ENCODE results near the gene MUC4. TPM values are rescaled to one million over a fixed set of nuclear protein-coding genes. Genes with fewer than 3 reads are reported as not detected.

MUC4 gene
- total and polyA plus RNA-seq, 2 experiments from 2014 or later, result 1.3 TPM

DNA sequence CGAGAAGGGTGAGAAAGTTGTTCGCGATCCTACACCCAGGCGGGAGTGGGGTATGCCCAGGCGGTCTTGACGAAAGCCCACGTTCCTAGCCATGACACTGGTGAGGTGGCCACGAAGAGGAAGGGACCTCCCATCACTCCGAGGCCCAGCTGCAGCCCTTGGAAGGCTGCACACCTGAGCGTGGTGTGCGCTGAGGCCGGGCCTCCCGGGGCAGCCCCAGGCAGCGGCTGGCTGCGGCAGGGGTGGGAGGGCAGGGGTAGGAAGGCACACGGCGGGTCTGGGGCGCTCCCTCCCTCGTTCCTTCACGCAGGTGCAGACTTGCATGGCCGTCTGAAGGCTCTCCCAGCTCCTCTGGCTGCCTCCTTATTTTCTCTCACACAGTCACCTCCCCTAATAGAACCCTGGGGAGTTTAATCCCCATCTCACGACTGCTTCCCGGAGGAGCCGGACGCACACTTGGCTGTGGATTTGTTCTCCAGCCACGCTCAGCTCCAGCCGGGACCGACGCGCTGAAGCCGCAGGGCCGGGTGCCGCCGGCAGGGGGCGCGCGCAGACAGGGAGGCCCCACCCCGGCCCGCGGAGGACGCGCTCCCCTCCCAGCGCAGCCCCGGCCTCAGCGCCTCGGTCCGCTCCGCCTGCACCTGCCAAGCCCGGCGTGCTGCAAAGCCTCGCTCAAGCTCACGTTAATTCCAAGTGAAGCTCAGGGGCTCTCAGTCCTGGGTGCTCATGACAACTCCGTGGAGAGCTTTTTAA is 37.8 kb upstream of the MUC4 start:
- Mint-ChIP-seq H3K27me3 (ENCODE audit: insufficient read depth, low read depth, poor library complexity) (peaks cover 4% of the 10 kb centered on the region), H3K4me1 (peaks cover 7% of the 10 kb centered on the region), H3K27ac (no peak overlapping the region), H3K36me3 (ENCODE audit: low read depth) (no peaks in the 10 kb centered on the region), H3K9me3 (no peaks in the 10 kb centered on the region; the same call in 2 of the 3 replicates), H3K4me3 (no peak overlapping the region)
- H2AFZ ChIP-seq, result no peak overlapping the region
- H3K9me2 ChIP-seq (ENCODE audit: insufficient read depth), result no peaks in the 10 kb centered on the region
- H4K20me1 ChIP-seq (replicated peaks; ENCODE audit: insufficient read depth), result no peaks in the 10 kb centered on the region
- H3K4me3 ChIP-seq, result no peak overlapping the region
- ATAC-seq, result no peak; the same call in 2 of the 3 replicates
- no peak overlapping the region for H3K27ac ChIP-seq (ENCODE audit: low read depth)
- no peaks in the 10 kb centered on the region for H3F3A ChIP-seq (replicated peaks; ENCODE audit: low read depth)
- no peaks in the 10 kb centered on the region for H3K4me1 ChIP-seq (ENCODE audit: insufficient read depth)
- no peaks in the 10 kb centered on the region for H3K27me3 ChIP-seq (ENCODE audit: insufficient read depth)
- H3K36me3 ChIP-seq (ENCODE audit: insufficient read depth), result no peaks in the 10 kb centered on the region
- no peak overlapping the region for H3K4me2 ChIP-seq
- no peaks in the 10 kb centered on the region for H3K79me2 ChIP-seq (replicated peaks; ENCODE audit: insufficient read depth)
- no peak for DNase-seq (ENCODE audit: low spot score)
- no peak for TF ChIP-seq ZNF331 (CRISPR knock-in tag; IDR thresholded peaks at IDR 0.05; ENCODE audit: low read depth)
- TF ChIP-seq, protein P1, sequence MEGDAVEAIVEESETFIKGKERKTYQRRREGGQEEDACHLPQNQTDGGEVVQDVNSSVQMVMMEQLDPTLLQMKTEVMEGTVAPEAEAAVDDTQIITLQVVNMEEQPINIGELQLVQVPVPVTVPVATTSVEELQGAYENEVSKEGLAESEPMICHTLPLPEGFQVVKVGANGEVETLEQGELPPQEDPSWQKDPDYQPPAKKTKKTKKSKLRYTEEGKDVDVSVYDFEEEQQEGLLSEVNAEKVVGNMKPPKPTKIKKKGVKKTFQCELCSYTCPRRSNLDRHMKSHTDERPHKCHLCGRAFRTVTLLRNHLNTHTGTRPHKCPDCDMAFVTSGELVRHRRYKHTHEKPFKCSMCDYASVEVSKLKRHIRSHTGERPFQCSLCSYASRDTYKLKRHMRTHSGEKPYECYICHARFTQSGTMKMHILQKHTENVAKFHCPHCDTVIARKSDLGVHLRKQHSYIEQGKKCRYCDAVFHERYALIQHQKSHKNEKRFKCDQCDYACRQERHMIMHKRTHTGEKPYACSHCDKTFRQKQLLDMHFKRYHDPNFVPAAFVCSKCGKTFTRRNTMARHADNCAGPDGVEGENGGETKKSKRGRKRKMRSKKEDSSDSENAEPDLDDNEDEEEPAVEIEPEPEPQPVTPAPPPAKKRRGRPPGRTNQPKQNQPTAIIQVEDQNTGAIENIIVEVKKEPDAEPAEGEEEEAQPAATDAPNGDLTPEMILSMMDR (conservative IDR thresholded peaks at IDR 0.05; ENCODE audit: low read depth in 2 of 2), result peak in 1 of 2 experiments; percentile 28; a peak in 3 of 4 replicates

DNA sequence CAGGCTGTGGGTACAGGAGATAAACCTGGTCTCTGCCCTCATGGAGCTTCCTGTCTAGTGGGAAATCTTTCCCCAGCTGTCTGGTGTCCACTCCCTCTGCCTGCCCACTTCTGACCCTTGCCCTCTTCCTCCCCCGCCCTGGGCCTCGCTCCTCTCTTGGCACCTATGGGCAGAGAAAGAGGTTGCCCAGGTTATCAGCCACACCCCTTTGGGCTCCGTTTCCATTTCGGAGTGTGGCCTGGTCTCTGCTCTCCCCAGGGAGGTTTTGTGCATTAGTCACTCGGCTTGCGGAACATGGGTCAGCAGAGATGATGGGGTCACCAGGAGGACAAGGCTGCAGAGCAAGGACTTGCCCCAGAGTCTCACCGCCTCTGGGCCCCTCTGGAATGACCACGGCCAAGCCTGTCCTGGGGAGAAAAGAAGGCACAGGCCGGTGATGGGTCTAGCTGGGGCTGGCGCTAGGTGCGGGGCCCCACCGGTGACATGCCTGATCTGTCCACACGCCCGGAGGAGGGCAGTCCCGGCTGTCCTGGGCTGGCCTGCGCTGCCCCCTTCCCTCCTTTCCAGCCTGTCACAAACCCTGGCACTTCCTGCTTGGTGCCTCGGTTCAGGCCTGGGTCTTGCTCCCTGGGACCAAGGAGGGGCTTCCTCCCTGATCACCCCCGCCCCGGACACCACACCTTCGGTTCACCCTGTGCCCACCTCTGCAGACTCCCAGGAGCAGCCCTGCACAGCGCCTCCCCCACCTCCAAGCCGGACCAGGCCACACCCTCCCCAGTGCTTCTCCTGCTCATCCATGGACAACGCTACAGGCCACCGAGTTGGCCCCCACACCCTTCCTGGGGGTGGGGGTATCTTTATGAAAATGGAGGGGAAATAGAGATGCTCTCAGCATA is 35.6 kb upstream of the MUC4 start:
- no peaks in the 10 kb centered on the region for H3K27me3 ChIP-seq (ENCODE audit: insufficient read depth)
- DNase-seq (ENCODE audit: low spot score), result no peak
- no peak overlapping the region for H2AFZ ChIP-seq
- no peaks in the 10 kb centered on the region for H3K9me2 ChIP-seq (ENCODE audit: insufficient read depth)
- no peak overlapping the region for H3K27ac ChIP-seq (ENCODE audit: low read depth)
- Mint-ChIP-seq H3K4me3 (no peak overlapping the region), H3K36me3 (ENCODE audit: low read depth) (no peaks in the 10 kb centered on the region), H3K9me3 (no peaks in the 10 kb centered on the region; the same call in 2 of the 3 replicates), H3K27ac (no peak overlapping the region), H3K27me3 (ENCODE audit: insufficient read depth, low read depth, poor library complexity) (peaks cover 6% of the 10 kb centered on the region), H3K4me1 (peaks cover 5% of the 10 kb centered on the region)
- no peaks in the 10 kb centered on the region for H4K20me1 ChIP-seq (replicated peaks; ENCODE audit: insufficient read depth)
- no peaks in the 10 kb centered on the region for H3K4me1 ChIP-seq (ENCODE audit: insufficient read depth)
- H3K36me3 ChIP-seq (ENCODE audit: insufficient read depth), result no peaks in the 10 kb centered on the region
- no peak for ATAC-seq
- no peaks in the 10 kb centered on the region for H3F3A ChIP-seq (replicated peaks; ENCODE audit: low read depth)
- H3K79me2 ChIP-seq (replicated peaks; ENCODE audit: insufficient read depth), result no peaks in the 10 kb centered on the region
- H3K4me3 ChIP-seq, result no peak overlapping the region
- no peak overlapping the region for H3K4me2 ChIP-seq
- TF ChIP-seq, protein P2, sequence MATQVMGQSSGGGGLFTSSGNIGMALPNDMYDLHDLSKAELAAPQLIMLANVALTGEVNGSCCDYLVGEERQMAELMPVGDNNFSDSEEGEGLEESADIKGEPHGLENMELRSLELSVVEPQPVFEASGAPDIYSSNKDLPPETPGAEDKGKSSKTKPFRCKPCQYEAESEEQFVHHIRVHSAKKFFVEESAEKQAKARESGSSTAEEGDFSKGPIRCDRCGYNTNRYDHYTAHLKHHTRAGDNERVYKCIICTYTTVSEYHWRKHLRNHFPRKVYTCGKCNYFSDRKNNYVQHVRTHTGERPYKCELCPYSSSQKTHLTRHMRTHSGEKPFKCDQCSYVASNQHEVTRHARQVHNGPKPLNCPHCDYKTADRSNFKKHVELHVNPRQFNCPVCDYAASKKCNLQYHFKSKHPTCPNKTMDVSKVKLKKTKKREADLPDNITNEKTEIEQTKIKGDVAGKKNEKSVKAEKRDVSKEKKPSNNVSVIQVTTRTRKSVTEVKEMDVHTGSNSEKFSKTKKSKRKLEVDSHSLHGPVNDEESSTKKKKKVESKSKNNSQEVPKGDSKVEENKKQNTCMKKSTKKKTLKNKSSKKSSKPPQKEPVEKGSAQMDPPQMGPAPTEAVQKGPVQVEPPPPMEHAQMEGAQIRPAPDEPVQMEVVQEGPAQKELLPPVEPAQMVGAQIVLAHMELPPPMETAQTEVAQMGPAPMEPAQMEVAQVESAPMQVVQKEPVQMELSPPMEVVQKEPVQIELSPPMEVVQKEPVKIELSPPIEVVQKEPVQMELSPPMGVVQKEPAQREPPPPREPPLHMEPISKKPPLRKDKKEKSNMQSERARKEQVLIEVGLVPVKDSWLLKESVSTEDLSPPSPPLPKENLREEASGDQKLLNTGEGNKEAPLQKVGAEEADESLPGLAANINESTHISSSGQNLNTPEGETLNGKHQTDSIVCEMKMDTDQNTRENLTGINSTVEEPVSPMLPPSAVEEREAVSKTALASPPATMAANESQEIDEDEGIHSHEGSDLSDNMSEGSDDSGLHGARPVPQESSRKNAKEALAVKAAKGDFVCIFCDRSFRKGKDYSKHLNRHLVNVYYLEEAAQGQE (IDR thresholded peaks at IDR 0.05; ENCODE audit: unreplicated experiment), result no peak
- TF ChIP-seq, protein P3, sequence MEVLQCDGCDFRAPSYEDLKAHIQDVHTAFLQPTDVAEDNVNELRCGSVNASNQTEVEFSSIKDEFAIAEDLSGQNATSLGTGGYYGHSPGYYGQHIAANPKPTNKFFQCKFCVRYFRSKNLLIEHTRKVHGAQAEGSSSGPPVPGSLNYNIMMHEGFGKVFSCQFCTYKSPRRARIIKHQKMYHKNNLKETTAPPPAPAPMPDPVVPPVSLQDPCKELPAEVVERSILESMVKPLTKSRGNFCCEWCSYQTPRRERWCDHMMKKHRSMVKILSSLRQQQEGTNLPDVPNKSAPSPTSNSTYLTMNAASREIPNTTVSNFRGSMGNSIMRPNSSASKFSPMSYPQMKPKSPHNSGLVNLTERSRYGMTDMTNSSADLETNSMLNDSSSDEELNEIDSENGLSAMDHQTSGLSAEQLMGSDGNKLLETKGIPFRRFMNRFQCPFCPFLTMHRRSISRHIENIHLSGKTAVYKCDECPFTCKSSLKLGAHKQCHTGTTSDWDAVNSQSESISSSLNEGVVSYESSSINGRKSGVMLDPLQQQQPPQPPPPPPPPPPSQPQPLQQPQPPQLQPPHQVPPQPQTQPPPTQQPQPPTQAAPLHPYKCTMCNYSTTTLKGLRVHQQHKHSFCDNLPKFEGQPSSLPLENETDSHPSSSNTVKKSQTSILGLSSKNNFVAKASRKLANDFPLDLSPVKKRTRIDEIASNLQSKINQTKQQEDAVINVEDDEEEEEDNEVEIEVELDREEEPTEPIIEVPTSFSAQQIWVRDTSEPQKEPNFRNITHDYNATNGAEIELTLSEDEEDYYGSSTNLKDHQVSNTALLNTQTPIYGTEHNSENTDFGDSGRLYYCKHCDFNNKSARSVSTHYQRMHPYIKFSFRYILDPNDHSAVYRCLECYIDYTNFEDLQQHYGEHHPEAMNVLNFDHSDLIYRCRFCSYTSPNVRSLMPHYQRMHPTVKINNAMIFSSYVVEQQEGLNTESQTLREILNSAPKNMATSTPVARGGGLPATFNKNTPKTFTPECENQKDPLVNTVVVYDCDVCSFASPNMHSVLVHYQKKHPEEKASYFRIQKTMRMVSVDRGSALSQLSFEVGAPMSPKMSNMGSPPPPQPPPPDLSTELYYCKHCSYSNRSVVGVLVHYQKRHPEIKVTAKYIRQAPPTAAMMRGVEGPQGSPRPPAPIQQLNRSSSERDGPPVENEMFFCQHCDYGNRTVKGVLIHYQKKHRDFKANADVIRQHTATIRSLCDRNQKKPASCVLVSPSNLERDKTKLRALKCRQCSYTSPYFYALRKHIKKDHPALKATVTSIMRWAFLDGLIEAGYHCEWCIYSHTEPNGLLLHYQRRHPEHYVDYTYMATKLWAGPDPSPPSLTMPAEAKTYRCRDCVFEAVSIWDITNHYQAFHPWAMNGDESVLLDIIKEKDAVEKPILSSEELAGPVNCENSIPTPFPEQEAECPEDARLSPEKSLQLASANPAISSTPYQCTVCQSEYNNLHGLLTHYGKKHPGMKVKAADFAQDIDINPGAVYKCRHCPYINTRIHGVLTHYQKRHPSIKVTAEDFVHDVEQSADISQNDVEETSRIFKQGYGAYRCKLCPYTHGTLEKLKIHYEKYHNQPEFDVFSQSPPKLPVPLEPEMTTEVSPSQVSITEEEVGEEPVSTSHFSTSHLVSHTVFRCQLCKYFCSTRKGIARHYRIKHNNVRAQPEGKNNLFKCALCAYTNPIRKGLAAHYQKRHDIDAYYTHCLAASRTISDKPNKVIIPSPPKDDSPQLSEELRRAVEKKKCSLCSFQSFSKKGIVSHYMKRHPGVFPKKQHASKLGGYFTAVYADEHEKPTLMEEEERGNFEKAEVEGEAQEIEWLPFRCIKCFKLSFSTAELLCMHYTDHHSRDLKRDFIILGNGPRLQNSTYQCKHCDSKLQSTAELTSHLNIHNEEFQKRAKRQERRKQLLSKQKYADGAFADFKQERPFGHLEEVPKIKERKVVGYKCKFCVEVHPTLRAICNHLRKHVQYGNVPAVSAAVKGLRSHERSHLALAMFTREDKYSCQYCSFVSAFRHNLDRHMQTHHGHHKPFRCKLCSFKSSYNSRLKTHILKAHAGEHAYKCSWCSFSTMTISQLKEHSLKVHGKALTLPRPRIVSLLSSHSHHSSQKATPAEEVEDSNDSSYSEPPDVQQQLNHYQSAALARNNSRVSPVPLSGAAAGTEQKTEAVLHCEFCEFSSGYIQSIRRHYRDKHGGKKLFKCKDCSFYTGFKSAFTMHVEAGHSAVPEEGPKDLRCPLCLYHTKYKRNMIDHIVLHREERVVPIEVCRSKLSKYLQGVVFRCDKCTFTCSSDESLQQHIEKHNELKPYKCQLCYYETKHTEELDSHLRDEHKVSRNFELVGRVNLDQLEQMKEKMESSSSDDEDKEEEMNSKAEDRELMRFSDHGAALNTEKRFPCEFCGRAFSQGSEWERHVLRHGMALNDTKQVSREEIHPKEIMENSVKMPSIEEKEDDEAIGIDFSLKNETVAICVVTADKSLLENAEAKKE (CRISPR knock-in tag; IDR thresholded peaks at IDR 0.05), result no peak
- no peak for TF ChIP-seq JUNB (IDR thresholded peaks at IDR 0.05; ENCODE audit: unreplicated experiment)
- no peak for TF ChIP-seq POLR2AphosphoS5 (IDR thresholded peaks at IDR 0.05; ENCODE audit: low read depth)
